ENCODE results near the gene ERFE. TPM values are rescaled to one million over a fixed set of nuclear protein-coding genes. Genes with fewer than 3 reads are reported as not detected.

Gene ERFE
- total and polyA plus RNA-seq, 10 of the 15 experiments (the other 5 are each of a cell fraction or from before 2014, with no cell fraction given), result not detected

- H3K4me2 ChIP-seq (ENCODE audit: control insufficient read depth, insufficient read depth), result no peak overlapping the region
- POLR2A ChIA-PET, result interaction anchor here (0.7 kb wide), 1 partner anchor 22 kb away, joined by 5 read pairs; no protein-coding TSS in a partner anchor
- H3K9ac ChIP-seq (ENCODE audit: control insufficient read depth, insufficient read depth, low read length), result no peak overlapping the region
- intact Hi-C loops (cut with micrococcal nuclease; ENCODE audit: unreplicated experiment) (no loop called here), in situ Hi-C loops (cut with MboI) (no loop called here)
- RAD21 ChIA-PET (ENCODE audit: unreplicated experiment), result no interaction called here
- no peaks in the 10 kb centered on the region for H3K9me3 ChIP-seq (replicated peaks; ENCODE audit: control insufficient read depth, insufficient read depth, low read length)
- no peaks in the 10 kb centered on the region for H4K20me1 ChIP-seq (ENCODE audit: control insufficient read depth, insufficient read depth)
- no peak overlapping the region for H3K27ac ChIP-seq (ENCODE audit: control insufficient read depth, insufficient read depth)
- TF ChIP-seq KLF5 (IDR thresholded peaks at IDR 0.05; ENCODE audit: partially characterized antibody) (no peak), ZNF384 (IDR thresholded peaks at IDR 0.05; ENCODE audit: borderline replicate concordance, low read depth, low read length) (0 out of 2 replicates have a peak, but pooled peaks have one; percentile 9), BCL3 (IDR thresholded peaks at IDR 0.05; ENCODE audit: borderline replicate concordance, insufficient read depth, low read depth, low read length, poor library complexity, severe bottlenecking) (no peak), HDAC2 (IDR thresholded peaks at IDR 0.05) (no peak), POLR2AphosphoS2 (IDR thresholded peaks at IDR 0.05; ENCODE audit: low read depth, low read length) (no peak), CTCF (IDR thresholded peaks at IDR 0.05 in 2 of 3, conservative IDR thresholded peaks at IDR 0.05 in 1 of 3; ENCODE audit: control insufficient read depth in 2 of 3, extremely low read depth in 1 of 3, insufficient read depth in 1 of 3, low read depth in 3 of 3, low read length in 3 of 3) (no peak), BHLHE40 (IDR thresholded peaks at IDR 0.05; ENCODE audit: borderline replicate concordance in 1 of 2, low read depth in 2 of 2, low read length in 1 of 2) (peak in 1 of 2 experiments; percentile 41; a peak in 1 of 4 replicates)
- WGBS (ENCODE audit: insufficient coverage, insufficient replicate concordance, low lambda C conversion rate, missing lambda C conversion rate), result 19% methylated on average over 8 of the region's 13 CpGs
- H2AFZ ChIP-seq (ENCODE audit: control insufficient read depth, low read depth, low read length), result no peak overlapping the region
- no TSS peak for BruUV-seq (replicated peaks)
- SMC1A ChIA-PET (ENCODE audit: uncharacterized antibody, unreplicated experiment), result interaction anchor here (1.2 kb wide), 1 partner anchor 259 kb away, joined by 4 read pairs; no protein-coding TSS in a partner anchor
- no peaks in the 10 kb centered on the region for H3K36me3 ChIP-seq (ENCODE audit: control insufficient read depth in 2 of 2, insufficient read depth in 2 of 2, low read length in 1 of 2)
- no peaks in the 10 kb centered on the region for H3K27me3 ChIP-seq (replicated peaks in 1 of 2; ENCODE audit: control insufficient read depth in 2 of 2, insufficient read depth in 2 of 2, low read length in 1 of 2)
- CTCF ChIA-PET, result interaction anchor here (0.7 to 1.2 kb wide), 2 partner anchors 40 to 116 kb away, joined by 3 to 4 read pairs; no protein-coding TSS in a partner anchor
- H3K4me3 ChIP-seq, result no peak overlapping the region
- no peak for FAIRE-seq
- no peak for ATAC-seq
- H3K79me2 ChIP-seq (ENCODE audit: control insufficient read depth, insufficient read depth, low read length), result no peaks in the 10 kb centered on the region
- no peak for DNase-seq (ENCODE audit: low read depth, low spot score)
- no peaks in the 10 kb centered on the region for H3K4me1 ChIP-seq (ENCODE audit: control insufficient read depth, insufficient read depth, low read length)
Observed at GRCh38 chr2:238146884-238147544, 11.8 kb upstream of the ERFE start.

All from GM12878 (cell line).